SU-DHL-6 (cell line): Measurements from ENCODE around the gene NAA80.

Experiments used
- H2AFZ ChIP-seq: fragments of 200-600 bp; sonication (generic); 2 replicates; pipeline ENCODE4 v1.6.1; 2014; ENCODE audit warnings: low read depth, mild to moderate bottlenecking, moderate library complexity, mixed read lengths, antibody characterized with exemption, low read length; ENCODE audit not compliant: severe bottlenecking
- H3F3A ChIP-seq: fragments of 200-600 bp; shearing (Covaris generic); 2 replicates; pipeline ENCODE4 v1.6.0; 2016; ENCODE audit warnings: antibody characterized with exemption, mild to moderate bottlenecking; ENCODE audit not compliant: insufficient read depth
- H3K27ac ChIP-seq: fragments of 200-600 bp; sonication (generic); 2 replicates; pipeline ENCODE4 v1.5.1; 2016; ENCODE audit warnings: low read depth, mild to moderate bottlenecking, low read length, moderate library complexity, mixed read lengths
- H3K27me3 ChIP-seq: fragments of 200-600 bp; sonication (generic), shearing (Covaris generic); 2 replicates; pipeline ENCODE4 v1.6.0; 2014; ENCODE audit warnings: mild to moderate bottlenecking, low read length
- H3K36me3 ChIP-seq: fragments of 200-600 bp; sonication (generic); 2 replicates; pipeline ENCODE4 v1.6.1; 2014; ENCODE audit warnings: mild to moderate bottlenecking, low read length, mixed read lengths
- H3K4me2 ChIP-seq: fragments of 300-600, 200-600 bp; shearing (Covaris generic), sonication (generic); 2 replicates; pipeline ENCODE4 v1.6.0; 2014; ENCODE audit warnings: low read length, low read depth, mild to moderate bottlenecking; ENCODE audit not compliant: poor library complexity, severe bottlenecking
- H3K4me3 ChIP-seq: fragments of 200-600 bp; sonication (generic); 2 replicates; pipeline ENCODE4 v1.5.1; 2014; ENCODE audit warnings: antibody characterized with exemption, low read length, mild to moderate bottlenecking, mixed read lengths; ENCODE audit not compliant: insufficient read depth, poor library complexity, severe bottlenecking
- H3K79me2 ChIP-seq: fragments of 200-600 bp; sonication (generic); 2 replicates; pipeline ENCODE4 v1.6.1; 2014; ENCODE audit warnings: mild to moderate bottlenecking, low read length, moderate library complexity; ENCODE audit not compliant: insufficient read depth
- H3K9ac ChIP-seq: fragments of 200-600 bp; sonication (generic); 2 replicates; pipeline ENCODE4 v1.7.0; 2014; ENCODE audit warnings: mild to moderate bottlenecking, low read length
- H3K9me2 ChIP-seq: fragments of 200-600 bp; sonication (generic); replicated peaks from 2 replicates; pipeline ENCODE4 v1.6.1; 2014; ENCODE audit warnings: low read length; ENCODE audit not compliant: insufficient read depth
- H3K9me3 ChIP-seq: fragments of 200-600 bp; sonication (generic); 2 replicates; pipeline ENCODE4 v1.6.1; 2014; ENCODE audit warnings: low read length, mixed read lengths; ENCODE audit not compliant: insufficient read depth
- H4K20me1 ChIP-seq: fragments of 200-600 bp; sonication (generic); 2 replicates; pipeline ENCODE4 v1.6.1; 2014; ENCODE audit warnings: low read depth, mild to moderate bottlenecking, antibody characterized with exemption, low read length, moderate library complexity, mixed read lengths
- CTCF ChIP-seq: fragments of 200-600 bp; sonication (generic); IDR thresholded peaks from one replicate; pipeline ENCODE4 v1.5.1; 2017; ENCODE audit warnings: antibody characterized with exemption, mild to moderate bottlenecking, low read length, moderate library complexity; ENCODE audit not compliant: insufficient read depth, poor library complexity, severe bottlenecking
- EZH2phosphoT487 ChIP-seq: fragments of 200-600 bp; sonication (generic), shearing (Covaris generic); conservative IDR thresholded peaks from 2 replicates; pipeline ENCODE4 v1.6.1; 2018; ENCODE audit warnings: mild to moderate bottlenecking, antibody characterized with exemption, low read length, moderate library complexity, mixed read lengths

NAA80 gene

GRCh38 chr3:50331364-50331907 is 32.2 kb upstream of the NAA80 start:
- no peak overlapping the region for H3K9ac ChIP-seq

GRCh38 chr3:50330330-50330729 is 31.1 kb upstream of the NAA80 start:
- no peak overlapping the region for H3K9ac ChIP-seq
- no peak overlapping the region for H3K4me2 ChIP-seq
- no peak overlapping the region for H3K4me3 ChIP-seq
- H3K27me3 ChIP-seq: no peaks in the 10 kb centered on the region
- H3K27ac ChIP-seq: no peak overlapping the region
- no peak for TF ChIP-seq EZH2phosphoT487
- TF ChIP-seq CTCF: no peak
- H3K9me2 ChIP-seq: no peaks in the 10 kb centered on the region
- no peaks in the 10 kb centered on the region for H4K20me1 ChIP-seq
- H3K36me3 ChIP-seq: peaks cover 6% of the 10 kb centered on the region; the same call in 1 of the 2 replicates
- H2AFZ ChIP-seq: no peak overlapping the region
- peaks cover 36% of the 10 kb centered on the region for H3K79me2 ChIP-seq
- peaks cover 12% of the 10 kb centered on the region for H3F3A ChIP-seq
- H3K9me3 ChIP-seq: no peaks in the 10 kb centered on the region

More at GRCh38 chr3:50331364-50331907, 32.2 kb upstream of the NAA80 start:
- Histone ChIP-seq H3K4me3 (no peak overlapping the region), H3K4me2 (no peak overlapping the region), H3K79me2 (peaks cover 48% of the 10 kb centered on the region), H3K9me3 (no peaks in the 10 kb centered on the region), H4K20me1 (no peaks in the 10 kb centered on the region; the same call in 1 of the 2 replicates), H3K9me2 (no peaks in the 10 kb centered on the region), H3F3A (peaks cover 12% of the 10 kb centered on the region), H3K27ac (no peak overlapping the region), H3K27me3 (no peaks in the 10 kb centered on the region), H2AFZ (no peak overlapping the region), H3K36me3 (peaks cover 6% of the 10 kb centered on the region; the same call in 1 of the 2 replicates)
- TF ChIP-seq CTCF: no peak

GRCh38 chr3:50327943-50328691 is 28.9 kb upstream of the NAA80 start, which contains the start of gene TUSC2:
TUSC2 (minus strand) TSS chr3:50328223; CDS start chr3:50328099, 124 bp downstream.
- Histone ChIP-seq H3K27ac (peak within 1 kb of the TSS; percentile 33), H3K4me2 (peak within 1 kb of the TSS; percentile 70), H3K9me2 (no peaks in the 10 kb centered on the region), H3K4me3 (peak within 1 kb of the TSS; percentile 86), H3K9ac (peak within 1 kb of the TSS; percentile 91), H3K79me2 (peaks cover 15% of the 10 kb centered on the region), H4K20me1 (no peaks in the 10 kb centered on the region), H3K36me3 (peaks cover 6% of the 10 kb centered on the region; the same call in 1 of the 2 replicates), H2AFZ (peak within 1 kb of the TSS; percentile 17), H3F3A (peaks cover 12% of the 10 kb centered on the region), H3K9me3 (no peaks in the 10 kb centered on the region), H3K27me3 (no peaks in the 10 kb centered on the region)
- TF ChIP-seq CTCF (no peak), EZH2phosphoT487 (no peak)
